HCT116 (cell line): ENCODE measurements around the gene MAPK8. TPM values are rescaled to one million over a fixed set of nuclear protein-coding genes. Genes with fewer than 3 reads are reported as not detected.

Experiments
- ATAC-seq: fragments of 200-7000 bp; cut with Tn5 transposase; 2 replicates; pipeline ENCODE4 v1.9.1; 2020; ENCODE audit warnings: mild to moderate bottlenecking, moderate library complexity
- BruUV-seq: library from RNA; stranded (reverse); fragments of 400-500 nt; replicated peaks from 2 replicates; lab custom pipeline; 2021; lab: Mats Ljungman, UMichigan
- CTCF ChIA-PET: fragments of 300-600 bp; sonication (Branson Sonifier 250); formaldehyde crosslinking; loops from one replicate; lab custom pipeline; 2021; ENCODE audit warnings: antibody characterized with exemption; lab: Charles Lee
- POLR2A ChIA-PET: fragments of 300-600, 350-600 bp; sonication (Branson Sonifier 250); formaldehyde crosslinking; loops from one replicate; lab custom pipeline; 2021; ENCODE audit warnings: antibody characterized with exemption; lab: Charles Lee
- RAD21 ChIA-PET, 2 experiments: fragments of 300-600 bp; sonication (Branson Sonifier 250); formaldehyde crosslinking; loops; one replicate each; lab custom pipeline; 2023; ENCODE audit warnings: low total read pairs in 2 of 2; ENCODE audit not compliant: uncharacterized antibody in 2 of 2, unreplicated experiment in 2 of 2, low non-redundant PET in 1 of 2; lab: Charles Lee
- DNase-seq: peaks from one replicate; pipeline ENCODE4 v3.0.0-alpha.2; 2010; ENCODE audit warnings: low read depth, low spot score
- H2AFZ ChIP-seq: fragments of 200-600 bp; shearing (Covaris generic), sonication (generic); 2 replicates; pipeline ENCODE4 v1.6.1; 2017; ENCODE audit warnings: low read depth, mixed run types, mixed read lengths, antibody characterized with exemption, low read length; ENCODE audit not compliant: poor library complexity, severe bottlenecking
- H3K27ac ChIP-seq: 2 replicates; pipeline ENCODE4 v1.5.1; 2012; ENCODE audit warnings: low read depth, low read length
- H3K27me3 ChIP-seq: fragments of 200-600 bp; sonication (generic); 2 replicates; pipeline ENCODE4 v1.6.1; 2016; ENCODE audit warnings: mixed run types, low read length, mixed read lengths; ENCODE audit not compliant: insufficient read depth
- H3K36me3 ChIP-seq, 2 experiments: fragments of 200-500 bp in 1 of 2; fragments of 200-600 bp in 1 of 2; sonication (Bioruptor generic) in 1 of 2; sonication (generic) in 1 of 2; 2 replicates each; pipeline versions ENCODE4 v1.5.1 to v1.6.1; 2014 to 2016; ENCODE audit warnings: low read length in 2 of 2, inconsistent platforms in 1 of 2, mixed read lengths in 1 of 2, mixed run types in 1 of 2; ENCODE audit not compliant: insufficient read depth in 2 of 2, control insufficient read depth in 1 of 2
- H3K4me1 ChIP-seq, 2 experiments: fragments of 200-600 bp in 1 of 2; sonication (generic) in 1 of 2; 2 replicates each; pipeline versions ENCODE4 v1.5.1 to v1.6.1; 2012 to 2017; ENCODE audit warnings: low read length in 2 of 2, inconsistent platforms in 1 of 2, mild to moderate bottlenecking in 1 of 2, mixed read lengths in 1 of 2, mixed run types in 1 of 2, moderate library complexity in 1 of 2; ENCODE audit not compliant: insufficient read depth in 2 of 2, control insufficient read depth in 1 of 2
- H3K4me2 ChIP-seq: fragments of 200-600 bp; sonication (generic); 2 replicates; pipeline ENCODE4 v1.6.1; 2017; ENCODE audit warnings: mixed run types, low read length, mixed read lengths
- H3K4me3 ChIP-seq, 2 experiments: fragments of 200-600 bp in 1 of 2; sonication (generic) in 1 of 2; replicated peaks in 1 of 2; 2 replicates each; pipeline ENCODE4 v1.5.1; 2011 to 2016; ENCODE audit warnings: low read length in 2 of 2, control low read depth in 1 of 2, low read depth in 1 of 2, mild to moderate bottlenecking in 1 of 2, mixed read lengths in 1 of 2, mixed run types in 1 of 2
- H3K79me2 ChIP-seq: fragments of 200-600 bp; sonication (generic); 2 replicates; pipeline ENCODE4 v1.6.1; 2017; ENCODE audit warnings: mild to moderate bottlenecking, mixed run types, low read length, moderate library complexity, mixed read lengths; ENCODE audit not compliant: insufficient read depth
- H3K9ac ChIP-seq: fragments of 200-600 bp; sonication (generic); 2 replicates; pipeline ENCODE4 v1.6.1; 2016; ENCODE audit warnings: low read length, mixed read lengths
- H3K9me2 ChIP-seq: fragments of 200-600 bp; sonication (generic), shearing (Covaris generic); 2 replicates; pipeline ENCODE4 v1.6.1; 2017; ENCODE audit warnings: mixed run types, mild to moderate bottlenecking, moderate library complexity; ENCODE audit not compliant: insufficient read depth
- H3K9me3 ChIP-seq, 2 experiments: fragments of 200-500 bp in 1 of 2; fragments of 200-600 bp in 1 of 2; sonication (Bioruptor generic) in 1 of 2; sonication (generic) in 1 of 2; 2 replicates each; pipeline ENCODE4 v1.6.1; 2014 to 2017; ENCODE audit warnings: low read length in 2 of 2, mixed read lengths in 2 of 2, inconsistent platforms in 1 of 2, low read depth in 1 of 2, mild to moderate bottlenecking in 1 of 2, mixed run types in 1 of 2, moderate library complexity in 1 of 2; ENCODE audit not compliant: control insufficient read depth in 1 of 2, insufficient read depth in 1 of 2
- H4K20me1 ChIP-seq: fragments of 200-600 bp; sonication (generic), shearing (Covaris generic); 2 replicates; pipeline ENCODE4 v1.6.1; 2017; ENCODE audit warnings: mixed run types, mild to moderate bottlenecking, moderate library complexity; ENCODE audit not compliant: insufficient read depth
- CBX3 ChIP-seq: IDR thresholded peaks from 2 replicates; pipeline ENCODE4 v1.6.1; 2012; ENCODE audit warnings: low read depth
- CEBPB ChIP-seq: IDR thresholded peaks from 2 replicates; pipeline ENCODE4 v1.6.1; 2012; ENCODE audit warnings: low read depth
- CTCF ChIP-seq, 3 experiments: fragments of 200-600 bp in 1 of 3; sonication (generic) in 1 of 3; IDR thresholded peaks in 2 of 3; conservative IDR thresholded peaks in 1 of 3; 2 replicates each; pipeline ENCODE4 v1.5.1; 2012 to 2017; ENCODE audit warnings: low read depth in 2 of 3, low read length in 2 of 3, antibody characterized with exemption in 1 of 3, borderline replicate concordance in 1 of 3, control low read depth in 1 of 3, mild to moderate bottlenecking in 1 of 3, mixed read lengths in 1 of 3, mixed run types in 1 of 3, moderate library complexity in 1 of 3; ENCODE audit not compliant: insufficient read depth in 1 of 3
- EGR1 ChIP-seq: IDR thresholded peaks from 2 replicates; pipeline ENCODE4 v1.6.1; 2012; ENCODE audit warnings: low read depth
- EZH2 ChIP-seq: fragments of 200-600 bp; sonication (generic); IDR thresholded peaks from 2 replicates; pipeline ENCODE4 v1.6.1; 2017; ENCODE audit warnings: antibody characterized with exemption, mixed run types
- EZH2phosphoT487 ChIP-seq: fragments of 200-600 bp; IDR thresholded peaks from 2 replicates; pipeline ENCODE4 v1.6.1; 2018; ENCODE audit warnings: antibody characterized with exemption, borderline replicate concordance
- FOSL1 ChIP-seq: IDR thresholded peaks from 2 replicates; pipeline ENCODE4 v1.6.1; 2012; ENCODE audit warnings: low read depth
- JUND ChIP-seq: IDR thresholded peaks from 2 replicates; pipeline ENCODE4 v1.6.1; 2012
- MAX ChIP-seq: IDR thresholded peaks from 2 replicates; pipeline ENCODE4 v1.6.1; 2012
- POLR2A ChIP-seq: IDR thresholded peaks from 2 replicates; pipeline ENCODE4 v1.7.0; 2011; ENCODE audit warnings: borderline replicate concordance; ENCODE audit not compliant: insufficient read depth, insufficient read length; ENCODE audit errors: extremely low read depth
- POLR2AphosphoS5 ChIP-seq: IDR thresholded peaks from 2 replicates; pipeline ENCODE4 v1.6.1; 2011; ENCODE audit warnings: mild to moderate bottlenecking, low read depth, low read length, moderate library complexity
- RAD21 ChIP-seq: IDR thresholded peaks from 2 replicates; pipeline ENCODE4 v1.6.1; 2012; ENCODE audit warnings: low read depth, mild to moderate bottlenecking
- REST ChIP-seq: IDR thresholded peaks from 2 replicates; pipeline ENCODE4 v1.6.1; 2012; ENCODE audit warnings: low read depth
- SIN3A ChIP-seq: IDR thresholded peaks from 2 replicates; pipeline ENCODE4 v1.6.1; 2012; ENCODE audit warnings: low read depth
- SRF ChIP-seq: IDR thresholded peaks from 2 replicates; pipeline ENCODE4 v1.6.1; 2012; ENCODE audit warnings: low read depth
- YY1 ChIP-seq: IDR thresholded peaks from 2 replicates; pipeline ENCODE4 v1.6.1; 2011; ENCODE audit warnings: low read length, low read depth, moderate library complexity, mild to moderate bottlenecking; ENCODE audit not compliant: insufficient replicate concordance; ENCODE audit errors: extremely low read depth
- ZBTB33 ChIP-seq: IDR thresholded peaks from 2 replicates; pipeline ENCODE4 v1.6.1; 2011; ENCODE audit warnings: mild to moderate bottlenecking, low read length, moderate library complexity; ENCODE audit not compliant: insufficient replicate concordance; ENCODE audit errors: extremely low read depth
- ZFX ChIP-seq: fragments of 450-650 bp; IDR thresholded peaks from 2 replicates; pipeline ENCODE4 v1.6.1; 2017
- ZNF274 ChIP-seq: fragments of 200-500 bp; sonication (Bioruptor generic); IDR thresholded peaks from 2 replicates; pipeline ENCODE4 v1.6.1; 2014; ENCODE audit warnings: mild to moderate bottlenecking, low read depth, low read length, inconsistent platforms
- intact Hi-C: fragments of 100-400 bp; cut with micrococcal nuclease; formaldehyde crosslinking; loops from 2 replicates; pipeline ENCODE4 v1.10.0; 2022
- total RNA-seq: library from RNA; stranded (reverse); gene quantifications from one replicate; pipeline ENCODE4 v1.2.1, GENCODE V29; 2021; ENCODE audit not compliant: unreplicated experiment

MAPK8 gene
- total RNA-seq, 1 experiment from 2014 or later = 71.0 TPM

- intact Hi-C loops = no loop called here
- no peaks in the 10 kb centered on the region for H3K36me3 ChIP-seq
- ATAC-seq (no peak), DNase-seq (no peak)
- no peak overlapping the region for H3K4me2 ChIP-seq
- no peaks in the 10 kb centered on the region for H3K27me3 ChIP-seq
- TF ChIP-seq CBX3 (no peak), YY1 (no peak), SRF (no peak), ZBTB33 (no peak), ZFX (no peak), CTCF (IDR thresholded peaks at IDR 0.05 in 2 of 3, conservative IDR thresholded peaks at IDR 0.05 in 1 of 3; ENCODE audit: borderline replicate concordance in 1 of 3, insufficient read depth in 1 of 3, low read depth in 2 of 3, low read length in 2 of 3) (no peak), ZNF274 (no peak), MAX (no peak), CEBPB (no peak), POLR2A (no peak), FOSL1 (no peak), JUND (no peak), POLR2AphosphoS5 (no peak), REST (no peak), EGR1 (no peak), RAD21 (no peak), EZH2 (no peak), EZH2phosphoT487 (no peak), SIN3A (no peak)
- no peaks in the 10 kb centered on the region for H3K9me2 ChIP-seq
- ChIA-PET POLR2A (no interaction called here), CTCF (no interaction called here), RAD21 (no interaction called here)
- 0 out of 2 replicates have a peak, but pooled peaks cover 4% of the 10 kb centered on the region for H4K20me1 ChIP-seq
- no peaks in the 10 kb centered on the region for H3K4me1 ChIP-seq
- BruUV-seq = no TSS peak
- peaks cover 26% of the 10 kb centered on the region for H3K79me2 ChIP-seq
- H3K9ac ChIP-seq = no peak overlapping the region
- H3K4me3 ChIP-seq = no peak overlapping the region
- no peak overlapping the region for H3K27ac ChIP-seq
- no peak overlapping the region for H2AFZ ChIP-seq
- H3K9me3 ChIP-seq = no peaks in the 10 kb centered on the region
Observed at GRCh38 chr10:48343106-48343505, 36.6 kb downstream of the MAPK8 start.
